ENCODE data around the gene CMTM4. TPM values are rescaled to one million over a fixed set of nuclear protein-coding genes. Genes with fewer than 3 reads are reported as not detected.

The CMTM4 gene
- total RNA-seq, 4 donors from 2014 or later: 6.1 to 41.5 (median 15.1) TPM

- Histone ChIP-seq H3K4me3 (no peak overlapping the region), H3K4me1 (no peaks in the 10 kb centered on the region), H3K9me3 (no peaks in the 10 kb centered on the region), H3K27ac (no peak overlapping the region), H3K36me3 (no peaks in the 10 kb centered on the region), H3K27me3 (peaks cover 0 to 7% of the 10 kb centered on the region in 2 donors)
- intact Hi-C loops (cut with DNase I; ENCODE audit: low total_unique reads): no loop called here
- TF ChIP-seq POLR2A (IDR thresholded peaks at IDR 0.05) (no peak), CTCF (IDR thresholded peaks at IDR 0.05) (no peak)
- no peak for DNase-seq
Measured at GRCh38 chr16:66576296-66576695, 120.2 kb downstream of the CMTM4 start.

DNA sequence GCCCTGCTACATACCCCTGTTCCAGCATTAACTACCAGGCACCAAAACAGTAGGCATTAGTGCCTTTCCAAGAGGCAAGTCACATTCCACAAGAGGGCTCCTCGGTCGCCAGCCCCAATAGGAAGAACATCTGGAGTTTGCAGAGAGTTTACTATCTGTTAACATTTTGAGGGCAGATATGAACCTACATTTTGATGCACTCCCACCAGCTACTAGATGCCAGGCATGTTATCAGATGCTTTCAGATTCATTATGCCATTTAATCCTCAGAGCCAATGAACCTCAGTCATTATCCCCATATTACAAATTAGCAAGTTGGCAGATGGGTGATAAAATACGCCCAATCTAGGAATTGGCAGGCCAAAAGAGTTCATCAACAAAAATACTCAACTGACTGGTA lies 121.5 kb downstream of the CMTM4 start:
- Histone ChIP-seq H3K36me3 (no peaks in the 10 kb centered on the region), H3K4me1 (no peaks in the 10 kb centered on the region), H3K27me3 (peaks cover 0 to 7% of the 10 kb centered on the region in 2 donors), H3K27ac (no peak overlapping the region), H3K9me3 (no peaks in the 10 kb centered on the region), H3K4me3 (no peak overlapping the region)
- intact Hi-C loops (cut with DNase I; ENCODE audit: low total_unique reads): no loop called here
- DNase-seq: no peak
- TF ChIP-seq CTCF (IDR thresholded peaks at IDR 0.05): no peak
- no peak for TF ChIP-seq POLR2A (IDR thresholded peaks at IDR 0.05)

- H3K27ac ChIP-seq: no peak overlapping the region
- intact Hi-C loops (cut with DNase I; ENCODE audit: low total_unique reads): no loop called here
- no peaks in the 10 kb centered on the region for H3K4me1 ChIP-seq
- no peaks in the 10 kb centered on the region for H3K36me3 ChIP-seq
- no peak for DNase-seq
- H3K4me3 ChIP-seq: no peak overlapping the region
- no peaks in the 10 kb centered on the region for H3K9me3 ChIP-seq
- TF ChIP-seq CTCF (IDR thresholded peaks at IDR 0.05): no peak
- TF ChIP-seq POLR2A (IDR thresholded peaks at IDR 0.05): no peak
- peaks cover 0 to 7% of the 10 kb centered on the region in 2 donors for H3K27me3 ChIP-seq
Measured at GRCh38 chr16:66574531-66574930, 122.0 kb downstream of the CMTM4 start.

GRCh38 chr16:66574081-66574480 lies 122.5 kb downstream of the CMTM4 start:
- H3K9me3 ChIP-seq: no peaks in the 10 kb centered on the region
- no peak for DNase-seq
- H3K4me1 ChIP-seq: no peaks in the 10 kb centered on the region
- intact Hi-C loops (cut with DNase I; ENCODE audit: low total_unique reads): no loop called here
- peaks cover 0 to 3% of the 10 kb centered on the region in 2 donors for H3K27me3 ChIP-seq
- H3K4me3 ChIP-seq: no peak overlapping the region
- TF ChIP-seq CTCF (IDR thresholded peaks at IDR 0.05) (no peak), POLR2A (IDR thresholded peaks at IDR 0.05) (no peak)
- H3K27ac ChIP-seq: no peak overlapping the region
- H3K36me3 ChIP-seq: no peaks in the 10 kb centered on the region

DNA sequence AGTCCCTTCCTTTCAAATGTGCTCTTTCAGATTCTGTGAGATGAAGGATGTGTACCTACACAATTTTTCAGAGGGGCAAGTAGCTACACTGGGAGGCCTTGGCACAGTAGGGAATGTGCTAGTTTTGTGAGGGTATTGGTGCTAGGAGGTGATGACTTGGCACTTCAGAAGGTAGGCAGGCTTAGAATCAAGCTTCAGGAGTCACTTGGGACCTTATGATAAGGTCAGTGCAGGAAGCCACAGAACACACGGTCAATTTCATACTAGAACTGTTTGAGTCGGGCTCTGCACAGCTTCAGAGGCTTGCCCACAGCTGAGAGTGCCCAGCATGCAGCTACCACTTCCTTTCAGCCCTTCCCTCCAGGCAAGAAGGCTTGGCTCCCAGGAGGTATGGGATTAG lies 124.2 kb downstream of the CMTM4 start:
- H3K27ac ChIP-seq: no peak overlapping the region
- TF ChIP-seq CTCF (IDR thresholded peaks at IDR 0.05): no peak
- no peak for TF ChIP-seq POLR2A (IDR thresholded peaks at IDR 0.05)
- H3K4me3 ChIP-seq: no peak overlapping the region
- H3K4me1 ChIP-seq: no peaks in the 10 kb centered on the region
- DNase-seq: no peak
- intact Hi-C loops (cut with DNase I; ENCODE audit: low total_unique reads): no loop called here
- H3K27me3 ChIP-seq: no peaks in the 10 kb centered on the region
- no peaks in the 10 kb centered on the region for H3K36me3 ChIP-seq
- no peaks in the 10 kb centered on the region for H3K9me3 ChIP-seq

Measured in uterus (tissue), 4 donors.